Neutrophil (primary cell): Measurements from ENCODE around the gene SLC6A2.

ENCODE experiments used
- H3K27ac ChIP-seq: fragments of 200-600 bp; sonication (generic); 2 replicates; pipeline ENCODE4 v1.5.1; 2016; ENCODE audit warnings: mild to moderate bottlenecking, moderate library complexity
- H3K27me3 ChIP-seq: fragments of 200-600 bp; sonication (generic); 2 replicates; pipeline ENCODE4 v1.6.0; 2016; ENCODE audit warnings: mild to moderate bottlenecking
- H3K36me3 ChIP-seq: fragments of 200-600 bp; sonication (generic); 2 replicates; pipeline ENCODE4 v1.5.1; 2017
- H3K4me1 ChIP-seq, 2 experiments: fragments of 200-600 bp in 1 of 2; sonication (generic) in 1 of 2; 1 replicate in 1 of 2; 2 replicates in 1 of 2; pipeline versions ENCODE4 v1.5.1 to v1.6.1; 2013 to 2016; ENCODE audit warnings: low read depth in 1 of 2, low read length in 1 of 2, mild to moderate bottlenecking in 1 of 2, moderate library complexity in 1 of 2; ENCODE audit not compliant: control insufficient read depth in 1 of 2, insufficient read depth in 1 of 2
- H3K4me3 ChIP-seq, 2 experiments: fragments of 200-600 bp in 1 of 2; sonication (generic) in 1 of 2; 1 replicate in 1 of 2; 2 replicates in 1 of 2; pipeline ENCODE4 v1.5.1; 2013 to 2016; ENCODE audit warnings: low read depth in 1 of 2, low read length in 1 of 2, mild to moderate bottlenecking in 1 of 2, moderate library complexity in 1 of 2
- H3K9me3 ChIP-seq: fragments of 200-600 bp; sonication (generic); 2 replicates; pipeline ENCODE4 v1.5.1; 2016
- TF ChIP-seq, protein P1 (sequence below): fragments of 200-600 bp; sonication (generic); IDR thresholded peaks from 2 replicates; pipeline ENCODE4 v1.5.1; 2016; ENCODE audit warnings: antibody characterized with exemption

SLC6A2 gene

DNA sequence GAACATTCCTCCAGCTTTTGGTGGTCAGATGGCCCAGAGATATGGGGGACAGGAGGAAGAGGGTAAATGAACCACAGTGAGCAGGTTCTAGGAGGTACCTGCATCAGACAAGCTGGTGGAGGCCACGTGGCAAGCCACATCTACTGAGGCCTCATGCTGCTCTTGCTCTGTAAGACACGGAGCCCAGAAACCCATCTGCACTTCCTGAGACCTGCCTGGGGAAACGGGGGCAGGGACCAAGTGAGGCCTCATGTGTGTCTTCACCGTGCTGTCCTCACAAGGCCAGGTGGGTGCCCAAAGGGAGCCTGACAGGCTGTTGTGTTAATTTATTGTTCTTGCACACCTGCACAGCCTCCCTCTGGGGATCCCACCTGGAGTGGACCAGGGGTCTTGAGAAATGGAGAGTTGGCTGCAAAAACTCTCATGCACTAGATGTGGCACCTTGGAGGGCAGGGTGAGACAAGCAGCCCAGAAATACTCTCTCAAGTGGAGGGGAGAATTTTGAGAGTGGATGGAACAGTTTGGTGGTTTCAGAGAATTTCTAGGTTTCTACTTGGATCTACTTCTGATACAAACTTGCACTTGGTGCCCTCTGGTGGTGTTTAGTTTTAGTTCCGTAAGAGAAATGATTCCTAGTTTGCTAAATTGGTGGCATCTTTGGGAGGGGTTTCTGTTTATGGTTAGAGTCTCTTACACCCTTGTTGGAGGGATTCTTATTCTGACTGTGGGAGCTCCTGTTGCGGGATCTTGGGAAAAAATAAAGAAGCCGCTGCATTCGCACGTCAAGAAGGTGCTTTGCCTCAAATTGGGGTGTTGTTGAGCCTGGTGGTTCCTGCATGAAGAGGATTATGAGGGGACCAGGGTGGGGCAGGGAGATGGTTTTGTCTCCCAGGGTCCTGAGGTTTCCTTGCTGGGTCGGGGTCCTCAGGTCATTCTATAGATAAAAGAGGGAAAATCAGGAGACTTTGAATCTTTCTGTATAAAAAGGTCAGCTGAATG, 47.5 kb downstream of the SLC6A2 start:
- no peaks in the 10 kb centered on the region for H3K36me3 ChIP-seq
- no peak overlapping the region for H3K27ac ChIP-seq
- TF ChIP-seq, protein P1, sequence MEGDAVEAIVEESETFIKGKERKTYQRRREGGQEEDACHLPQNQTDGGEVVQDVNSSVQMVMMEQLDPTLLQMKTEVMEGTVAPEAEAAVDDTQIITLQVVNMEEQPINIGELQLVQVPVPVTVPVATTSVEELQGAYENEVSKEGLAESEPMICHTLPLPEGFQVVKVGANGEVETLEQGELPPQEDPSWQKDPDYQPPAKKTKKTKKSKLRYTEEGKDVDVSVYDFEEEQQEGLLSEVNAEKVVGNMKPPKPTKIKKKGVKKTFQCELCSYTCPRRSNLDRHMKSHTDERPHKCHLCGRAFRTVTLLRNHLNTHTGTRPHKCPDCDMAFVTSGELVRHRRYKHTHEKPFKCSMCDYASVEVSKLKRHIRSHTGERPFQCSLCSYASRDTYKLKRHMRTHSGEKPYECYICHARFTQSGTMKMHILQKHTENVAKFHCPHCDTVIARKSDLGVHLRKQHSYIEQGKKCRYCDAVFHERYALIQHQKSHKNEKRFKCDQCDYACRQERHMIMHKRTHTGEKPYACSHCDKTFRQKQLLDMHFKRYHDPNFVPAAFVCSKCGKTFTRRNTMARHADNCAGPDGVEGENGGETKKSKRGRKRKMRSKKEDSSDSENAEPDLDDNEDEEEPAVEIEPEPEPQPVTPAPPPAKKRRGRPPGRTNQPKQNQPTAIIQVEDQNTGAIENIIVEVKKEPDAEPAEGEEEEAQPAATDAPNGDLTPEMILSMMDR = no peak
- H3K27me3 ChIP-seq = peaks cover 25% of the 10 kb centered on the region
- H3K4me3 ChIP-seq = no peak overlapping the region
- no peaks in the 10 kb centered on the region for H3K4me1 ChIP-seq
- no peaks in the 10 kb centered on the region for H3K9me3 ChIP-seq

DNA sequence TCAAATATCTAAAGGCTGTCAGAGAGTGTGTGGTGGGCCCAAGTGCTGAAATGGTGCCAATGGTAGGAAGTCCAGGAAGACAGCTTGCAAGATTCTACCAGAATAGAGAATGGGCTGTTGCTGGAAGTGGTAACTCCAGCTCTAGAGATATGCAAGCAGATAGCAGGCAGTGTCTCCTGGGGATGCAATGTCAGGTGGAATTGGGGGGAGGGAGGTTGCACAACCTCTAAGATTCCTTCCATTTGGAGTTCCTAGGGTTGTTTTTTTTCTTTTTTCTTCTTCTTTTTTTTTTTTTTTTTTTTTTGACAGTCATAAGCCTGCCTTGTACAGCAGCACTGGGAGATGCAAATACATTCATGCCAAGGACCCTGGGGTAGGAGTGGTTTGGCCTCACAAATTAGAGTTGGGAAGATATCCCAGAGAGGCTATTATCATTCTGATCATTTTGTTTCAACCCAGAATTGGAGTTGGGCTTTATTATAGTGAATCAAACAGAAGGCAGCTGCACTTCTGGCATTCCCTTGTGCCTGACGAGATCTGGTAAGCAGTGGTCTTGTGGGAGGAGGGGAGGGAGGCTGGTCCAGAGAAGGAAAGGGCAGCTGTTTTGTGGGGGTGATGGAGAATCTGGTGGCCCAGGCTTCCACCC, 51.1 kb downstream of the SLC6A2 start:
- Histone ChIP-seq H3K9me3 (no peaks in the 10 kb centered on the region), H3K4me3 (no peak overlapping the region), H3K27me3 (peaks cover 25% of the 10 kb centered on the region), H3K4me1 (no peaks in the 10 kb centered on the region), H3K36me3 (no peaks in the 10 kb centered on the region), H3K27ac (no peak overlapping the region)
- TF ChIP-seq, protein P1 = no peak

DNA sequence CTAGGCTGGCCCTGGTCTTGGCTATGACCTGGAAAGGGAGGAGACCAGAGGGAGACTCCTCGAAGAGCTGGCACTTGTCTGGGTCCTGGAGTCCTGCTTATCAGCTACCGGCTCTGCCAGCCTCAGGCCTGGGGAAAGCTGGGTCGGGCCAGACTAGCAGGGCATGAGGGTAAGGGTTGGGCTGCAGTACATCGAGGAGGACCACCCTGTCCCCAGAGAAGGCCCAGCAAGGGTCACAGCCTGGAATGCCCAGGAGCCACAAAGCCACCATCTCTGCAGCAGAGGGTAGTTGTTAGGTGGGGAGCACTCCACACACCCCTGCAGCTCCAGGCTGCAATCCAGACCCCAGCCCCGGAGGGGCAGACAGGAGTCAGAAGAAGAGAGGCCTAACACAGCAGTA, 54.0 kb downstream of the SLC6A2 start:
- TF ChIP-seq, protein P1 = no peak
- H3K4me3 ChIP-seq = no peak overlapping the region
- no peaks in the 10 kb centered on the region for H3K4me1 ChIP-seq
- H3K36me3 ChIP-seq = no peaks in the 10 kb centered on the region
- peaks cover 25% of the 10 kb centered on the region for H3K27me3 ChIP-seq
- no peaks in the 10 kb centered on the region for H3K9me3 ChIP-seq
- H3K27ac ChIP-seq = no peak overlapping the region

DNA sequence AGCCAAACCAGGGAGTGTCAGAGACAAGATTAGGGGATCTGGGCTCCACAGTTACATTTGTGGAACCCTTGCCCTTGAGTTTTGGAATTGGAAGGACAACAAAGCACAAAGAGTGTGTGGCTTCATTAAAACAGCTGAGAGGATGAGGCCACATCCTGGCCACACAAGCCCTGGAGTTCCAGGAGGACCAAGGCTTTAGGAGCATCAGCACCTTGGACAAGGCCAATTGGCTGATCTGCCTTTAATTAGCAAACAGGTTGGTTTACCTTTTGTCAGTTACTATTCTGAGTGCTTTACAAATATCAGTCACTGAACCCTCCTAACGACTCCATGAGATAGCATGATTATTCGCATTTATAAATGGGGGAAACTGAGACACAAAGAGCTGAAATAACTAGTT, 54.7 kb downstream of the SLC6A2 start:
- peaks cover 24% of the 10 kb centered on the region for H3K27me3 ChIP-seq
- H3K9me3 ChIP-seq = no peaks in the 10 kb centered on the region
- no peak overlapping the region for H3K27ac ChIP-seq
- no peak overlapping the region for H3K4me3 ChIP-seq
- TF ChIP-seq, protein P1 = no peak
- H3K4me1 ChIP-seq = no peaks in the 10 kb centered on the region
- no peaks in the 10 kb centered on the region for H3K36me3 ChIP-seq

DNA sequence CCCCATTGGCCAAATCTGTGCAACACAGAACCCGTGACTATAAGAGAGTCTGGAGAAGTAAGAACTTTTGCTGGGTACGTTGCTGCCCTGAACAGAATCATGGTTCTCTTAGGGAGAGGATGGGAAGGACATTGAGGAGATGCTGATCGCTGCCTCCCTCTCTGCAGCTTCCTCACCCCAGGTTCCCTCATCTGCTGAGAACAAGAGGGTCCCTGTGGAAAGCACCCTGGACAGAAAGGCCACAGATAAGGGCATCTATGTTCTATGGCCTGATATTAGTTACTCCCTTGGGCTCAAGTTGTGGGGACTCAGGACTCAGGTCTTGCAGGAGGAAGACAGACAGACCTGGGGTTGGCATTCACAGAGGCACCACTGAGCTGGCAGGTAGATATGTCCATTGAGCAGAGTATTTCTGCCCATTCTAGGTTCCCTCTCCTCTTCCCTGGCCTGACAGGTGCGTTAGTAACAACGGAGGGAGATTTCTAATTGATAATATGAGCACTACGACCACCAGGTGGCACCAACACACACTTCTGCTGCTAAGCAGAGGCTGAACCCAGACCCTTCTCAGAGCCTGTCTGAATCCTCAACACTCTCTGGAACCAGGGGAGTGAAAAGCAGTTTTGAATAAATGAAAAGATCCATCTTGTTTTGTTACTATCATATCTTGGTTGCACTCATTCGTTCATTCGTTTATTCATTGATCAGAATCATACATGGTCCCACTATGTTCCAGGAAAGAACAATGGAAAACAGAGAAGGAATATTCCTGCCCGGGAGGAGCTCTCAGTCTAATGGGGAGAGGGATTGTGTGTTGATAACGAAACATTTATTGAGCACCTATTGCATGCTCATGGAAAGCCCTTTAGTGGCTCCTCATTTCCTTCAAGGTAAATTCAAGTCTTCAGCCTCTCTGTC, 56.4 kb downstream of the SLC6A2 start:
- Histone ChIP-seq H3K4me1 (no peaks in the 10 kb centered on the region), H3K27ac (no peak overlapping the region), H3K9me3 (no peaks in the 10 kb centered on the region), H3K36me3 (no peaks in the 10 kb centered on the region), H3K27me3 (peaks cover 30% of the 10 kb centered on the region), H3K4me3 (no peak overlapping the region)
- TF ChIP-seq, protein P1 = no peak
